Renal cortex interstitium (tissue), 15 donors: Measurements from ENCODE around the gene HEXIM1. TPM values are rescaled to one million over a fixed set of nuclear protein-coding genes. Genes with fewer than 3 reads are reported as not detected.

Source experiments
- DNase-seq, 11 donors: peaks; one replicate each; pipeline ENCODE4 v3.0.0-alpha.2; 2013; ENCODE audit warnings: low read depth in 9 of 11, low spot score in 4 of 11; ENCODE audit errors: extremely low read depth in 1 of 11
- long read RNA-seq, 16 experiments: transcript quantifications; one replicate each; lab custom pipeline, GENCODE V29; 2026
- polyA plus RNA-seq, 3 donors: library from polyadenylated mRNA; unstranded; fragments of 120-200 nt; gene quantifications; one replicate each; pipeline ENCODE4 v1.2.1, GENCODE V29; 2013; ENCODE audit not compliant: insufficient read length in 3 of 3

Gene HEXIM1
- polyA plus RNA-seq = 10 to 100 TPM; 37.1 to 44.9 (median 44.4) TPM
- long read RNA-seq, donor 1, transcript HEXIM1-201 (1 exons, 3,600 nt) = major isoform, 53 of 53 reads
- long read RNA-seq, donor 1, partial matches to known transcripts = 0 of 53 reads
- long read RNA-seq, donor 1, other reads (novel, unspliced or antisense) = 0 of 53 reads
- long read RNA-seq, donor 2, transcript HEXIM1-201 (1 exons, 3,600 nt) = major isoform, 37 of 37 reads
- long read RNA-seq, donor 2, partial matches to known transcripts = 0 of 37 reads
- long read RNA-seq, donor 2, other reads (novel, unspliced or antisense) = 0 of 37 reads
- long read RNA-seq, donor 3, transcript HEXIM1-201 (1 exons, 3,600 nt) = major isoform, 59 of 59 reads
- long read RNA-seq, donor 3, partial matches to known transcripts = 0 of 59 reads
- long read RNA-seq, donor 3, other reads (novel, unspliced or antisense) = 0 of 59 reads
- long read RNA-seq, donor 4, transcript HEXIM1-201 (1 exons, 3,600 nt) = major isoform, 40 of 40 reads
- long read RNA-seq, donor 4, partial matches to known transcripts = 0 of 40 reads
- long read RNA-seq, donor 4, other reads (novel, unspliced or antisense) = 0 of 40 reads
- long read RNA-seq, donor 5 = 0 reads
- long read RNA-seq, donor 6, transcript HEXIM1-201 (1 exons, 3,600 nt) = major isoform, 81 of 81 reads
- long read RNA-seq, donor 6, partial matches to known transcripts = 0 of 81 reads
- long read RNA-seq, donor 6, other reads (novel, unspliced or antisense) = 0 of 81 reads
- long read RNA-seq, donor 7, transcript HEXIM1-201 (1 exons, 3,600 nt) = major isoform, 57 of 57 reads
- long read RNA-seq, donor 7, partial matches to known transcripts = 0 of 57 reads
- long read RNA-seq, donor 7, other reads (novel, unspliced or antisense) = 0 of 57 reads
- long read RNA-seq, donor 8 = 0 reads
- long read RNA-seq, donor 9, transcript HEXIM1-201 (1 exons, 3,600 nt) = major isoform, 53 of 53 reads
- long read RNA-seq, donor 9, partial matches to known transcripts = 0 of 53 reads
- long read RNA-seq, donor 9, other reads (novel, unspliced or antisense) = 0 of 53 reads
- long read RNA-seq, donor 10, transcript HEXIM1-201 (1 exons, 3,600 nt) = major isoform, 55 of 55 reads
- long read RNA-seq, donor 10, partial matches to known transcripts = 0 of 55 reads
- long read RNA-seq, donor 10, other reads (novel, unspliced or antisense) = 0 of 55 reads
- long read RNA-seq, donor 11, transcript HEXIM1-201 (1 exons, 3,600 nt) = major isoform, 46 of 46 reads
- long read RNA-seq, donor 11, partial matches to known transcripts = 0 of 46 reads
- long read RNA-seq, donor 11, other reads (novel, unspliced or antisense) = 0 of 46 reads
- long read RNA-seq, donor 12, transcript HEXIM1-201 (1 exons, 3,600 nt) = major isoform, 39 of 39 reads
- long read RNA-seq, donor 12, partial matches to known transcripts = 0 of 39 reads
- long read RNA-seq, donor 12, other reads (novel, unspliced or antisense) = 0 of 39 reads
- long read RNA-seq, donor 13 = 0 reads
- long read RNA-seq, donor 14, transcript HEXIM1-201 (1 exons, 3,600 nt) = major isoform, 35 of 35 reads
- long read RNA-seq, donor 14, partial matches to known transcripts = 0 of 35 reads
- long read RNA-seq, donor 14, other reads (novel, unspliced or antisense) = 0 of 35 reads
- long read RNA-seq, donor 15, transcript HEXIM1-201 (1 exons, 3,600 nt) = major isoform, 26 of 26 reads
- long read RNA-seq, donor 15, partial matches to known transcripts = 0 of 26 reads
- long read RNA-seq, donor 15, other reads (novel, unspliced or antisense) = 0 of 26 reads
- long read RNA-seq, donor 16, transcript HEXIM1-201 (1 exons, 3,600 nt) = major isoform, 195 of 195 reads
- long read RNA-seq, donor 16, partial matches to known transcripts = 0 of 195 reads
- long read RNA-seq, donor 16, other reads (novel, unspliced or antisense) = 0 of 195 reads

GRCh38 chr17:45148183-45149036, at the start of gene HEXIM1:
HEXIM1 (plus strand) TSS chr17:45148475; CDS start chr17:45149191, 716 bp downstream.
- DNase-seq = peak; percentile 98 to 100 (median 100)

- peak in 10 of 11 donors; percentile 56 to 77 (median 68) for DNase-seq
These were observed 49.2 kb upstream of the HEXIM1 start for GRCh38 chr17:45098869-45099616.

- DNase-seq = no peak
These were observed 46.8 kb upstream of the HEXIM1 start for GRCh38 chr17:45101546-45101882.

- DNase-seq = no peak
These were observed 46.1 kb upstream of the HEXIM1 start for GRCh38 chr17:45101883-45102811.

- no peak for DNase-seq
These were observed 45.4 kb upstream of the HEXIM1 start for GRCh38 chr17:45102856-45103255.

- DNase-seq = no peak
These were observed 44.9 kb upstream of the HEXIM1 start for GRCh38 chr17:45103269-45103795.

GRCh38 chr17:45104029-45104428, 44.2 kb upstream of the HEXIM1 start:
- DNase-seq = no peak

GRCh38 chr17:45104497-45104896, 43.8 kb upstream of the HEXIM1 start:
- no peak for DNase-seq

GRCh38 chr17:45104907-45105624, 43.2 kb upstream of the HEXIM1 start:
- no peak for DNase-seq

GRCh38 chr17:45106096-45106495, 42.2 kb upstream of the HEXIM1 start:
- no peak for DNase-seq

GRCh38 chr17:45106582-45106981, 41.7 kb upstream of the HEXIM1 start:
- DNase-seq = no peak

GRCh38 chr17:45107293-45108010, 40.8 kb upstream of the HEXIM1 start:
- no peak for DNase-seq

GRCh38 chr17:45108051-45108450, 40.2 kb upstream of the HEXIM1 start:
- DNase-seq = no peak
